Mucosa of rectum (tissue), 2 donors: ENCODE data around the gene RETREG3.
"Not testable (repeated sequence)": the region's sequence is repeated elsewhere in the genome, so short reads cannot be mapped to it uniquely, and the experiment has no call there.

Experiments used
- H3K27ac ChIP-seq, 2 donors: one replicate each; pipeline ENCODE4 v1.7.0; 2013; ENCODE audit warnings: inconsistent platforms in 2 of 2, low read depth in 2 of 2, low read length in 2 of 2
- H3K27me3 ChIP-seq, 2 donors: one replicate each; pipeline ENCODE4 v1.7.0; 2013; ENCODE audit warnings: low read length in 2 of 2; ENCODE audit not compliant: control insufficient read depth in 2 of 2, insufficient read depth in 2 of 2
- H3K36me3 ChIP-seq, 2 donors: one replicate each; pipeline ENCODE4 v1.7.0; 2013; ENCODE audit warnings: low read length in 2 of 2; ENCODE audit not compliant: control insufficient read depth in 2 of 2, insufficient read depth in 2 of 2
- H3K4me1 ChIP-seq, 2 donors: one replicate each; pipeline ENCODE4 v1.7.0; 2013; ENCODE audit warnings: low read length in 2 of 2, mild to moderate bottlenecking in 1 of 2; ENCODE audit not compliant: control insufficient read depth in 2 of 2, insufficient read depth in 2 of 2
- H3K4me3 ChIP-seq, 2 donors: one replicate each; pipeline ENCODE4 v1.7.0; 2013; ENCODE audit warnings: low read length in 2 of 2
- H3K9ac ChIP-seq, 2 donors: one replicate each; pipeline ENCODE4 v1.7.0; 2013; ENCODE audit warnings: low read length in 2 of 2, low read depth in 1 of 2, mild to moderate bottlenecking in 1 of 2
- H3K9me3 ChIP-seq, 2 donors: one replicate each; pipeline ENCODE4 v1.7.0; 2013; ENCODE audit warnings: low read length in 2 of 2; ENCODE audit not compliant: control insufficient read depth in 2 of 2
- donor health status: healthy.
- donor health status: Normal muscosa, but diverticular disease.

The RETREG3 gene

GRCh38 chr17:42612013-42612412 lies 2.8 kb upstream of the RETREG3 start:
- no peak overlapping the region for H3K4me3 ChIP-seq
- no peaks in the 10 kb centered on the region for H3K9me3 ChIP-seq
- H3K36me3 ChIP-seq, result peaks cover 13 to 29% of the 10 kb centered on the region in 2 donors

GRCh38 chr17:42609814-42610801 lies 934 bp upstream of the RETREG3 start:
- peaks cover 10 to 28% of the 10 kb centered on the region in 2 donors for H3K36me3 ChIP-seq
- H3K27me3 ChIP-seq, H3K9me3 ChIP-seq: not testable (repeated sequence)
- peak overlapping the region; percentile 68 to 77 for H3K9ac ChIP-seq
- H3K4me1 ChIP-seq, result peaks cover 11 to 13% of the 10 kb centered on the region in 2 donors
- H3K27ac ChIP-seq, result peak overlapping the region; percentile 73 to 79
- H3K4me3 ChIP-seq, result peak overlapping the region; percentile 94 to 100

More at GRCh38 chr17:42612013-42612412, 2.8 kb upstream of the RETREG3 start:
- no peak overlapping the region for H3K27ac ChIP-seq
- peaks cover 10 to 11% of the 10 kb centered on the region in 2 donors for H3K4me1 ChIP-seq
- no peaks in the 10 kb centered on the region for H3K27me3 ChIP-seq
- H3K9ac ChIP-seq, result no peak overlapping the region

DNA sequence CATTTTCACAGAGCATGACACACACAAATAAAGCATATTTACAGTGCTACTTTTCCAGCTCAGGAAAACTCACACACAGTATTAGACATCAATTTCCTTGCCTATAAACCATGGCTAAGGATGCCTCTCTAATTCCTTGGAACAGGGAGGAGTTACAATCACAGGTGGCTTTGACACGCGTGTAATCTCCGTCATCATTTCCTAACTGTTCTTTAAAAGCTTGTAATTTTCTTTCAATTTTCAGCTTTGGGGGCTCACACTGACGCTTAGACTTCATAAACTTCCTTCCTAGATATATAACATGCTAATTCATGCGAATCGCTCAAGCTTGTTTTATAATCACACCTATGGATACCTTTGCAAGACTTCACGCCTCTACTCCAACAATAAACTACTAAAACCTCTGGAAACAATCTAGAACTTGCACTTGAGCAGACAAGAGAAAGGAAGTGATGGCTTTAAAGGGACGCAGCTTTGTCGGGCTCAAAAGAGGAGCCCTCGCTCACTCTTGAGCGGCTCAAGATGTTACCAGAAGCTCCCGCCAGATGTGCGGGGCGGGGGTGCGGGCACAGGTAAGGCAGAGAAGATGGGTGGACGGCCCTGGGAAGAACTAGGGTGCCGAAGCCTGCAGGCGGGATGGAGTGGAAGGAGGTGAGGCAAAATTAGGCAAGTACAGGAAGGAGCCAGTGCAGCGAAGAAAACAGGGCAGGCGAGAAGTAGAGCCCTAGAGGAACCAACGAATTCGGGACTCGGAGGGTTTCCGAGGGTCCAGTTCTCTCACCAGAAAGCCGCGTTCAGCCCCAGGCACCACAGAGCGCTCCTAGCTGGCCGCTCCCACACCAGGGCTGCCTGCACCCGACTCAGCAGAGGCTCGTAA lies 631 bp downstream of the RETREG3 start:
- peak overlapping the region; percentile 86 to 95 for H3K27ac ChIP-seq
- H3K9me3 ChIP-seq, result no peaks in the 10 kb centered on the region
- H3K4me3 ChIP-seq, result peak overlapping the region; percentile 98 to 100
- H3K36me3 ChIP-seq, result peaks cover 3 to 18% of the 10 kb centered on the region in 2 donors
- H3K27me3 ChIP-seq, result no peaks in the 10 kb centered on the region
- peak overlapping the region; percentile 95 to 98 for H3K9ac ChIP-seq
- H3K4me1 ChIP-seq, result peaks cover 11 to 13% of the 10 kb centered on the region in 2 donors

- Histone ChIP-seq H3K27ac (no peak overlapping the region), H3K9ac (peak overlapping the region; percentile 95 to 98), H3K27me3 (no peaks in the 10 kb centered on the region), H3K9me3 (no peaks in the 10 kb centered on the region), H3K4me1 (peaks cover 11 to 13% of the 10 kb centered on the region in 2 donors), H3K36me3 (peaks cover 0 to 10% of the 10 kb centered on the region in 2 donors), H3K4me3 (peak overlapping the region; percentile 98 to 100)
Measured at GRCh38 chr17:42607769-42608168, 1.4 kb downstream of the RETREG3 start.

DNA sequence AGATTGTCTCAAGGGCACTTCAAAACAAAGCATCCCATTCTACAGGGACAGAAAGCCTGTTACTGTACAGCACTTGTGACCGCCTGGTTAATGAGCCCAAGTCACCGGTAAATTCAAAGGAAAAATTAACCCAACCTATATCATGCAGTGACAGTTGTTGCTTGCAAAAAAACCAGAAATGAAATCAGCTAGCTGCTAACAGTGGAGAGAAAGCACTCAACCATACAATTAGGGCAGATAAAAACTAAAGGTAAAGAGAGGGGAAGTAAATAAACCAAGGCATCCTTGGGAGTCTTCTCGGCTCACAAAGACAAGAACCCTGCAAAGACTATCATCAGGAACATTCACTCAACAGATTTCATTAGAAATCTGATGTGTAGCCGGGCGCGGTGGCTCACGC lies 5.9 kb downstream of the RETREG3 start:
- no peak overlapping the region for H3K4me3 ChIP-seq
- H3K27me3 ChIP-seq, result no peaks in the 10 kb centered on the region
- peaks cover 0 to 2% of the 10 kb centered on the region in 2 donors for H3K36me3 ChIP-seq
- no peak overlapping the region for H3K27ac ChIP-seq
- no peaks in the 10 kb centered on the region for H3K9me3 ChIP-seq
- H3K4me1 ChIP-seq, result peaks cover 10 to 15% of the 10 kb centered on the region in 2 donors
- H3K9ac ChIP-seq, result no peak overlapping the region

- peaks cover 0 to 4% of the 10 kb centered on the region in 2 donors for H3K4me1 ChIP-seq
- H3K36me3 ChIP-seq, result peaks cover 0 to 7% of the 10 kb centered on the region in 2 donors
- no peaks in the 10 kb centered on the region for H3K27me3 ChIP-seq
- H3K4me3 ChIP-seq, result no peak overlapping the region
- H3K9ac ChIP-seq, result no peak overlapping the region
- H3K27ac ChIP-seq, result no peak overlapping the region
- no peaks in the 10 kb centered on the region for H3K9me3 ChIP-seq
Measured at GRCh38 chr17:42598905-42599304, 10.3 kb downstream of the RETREG3 start.

DNA sequence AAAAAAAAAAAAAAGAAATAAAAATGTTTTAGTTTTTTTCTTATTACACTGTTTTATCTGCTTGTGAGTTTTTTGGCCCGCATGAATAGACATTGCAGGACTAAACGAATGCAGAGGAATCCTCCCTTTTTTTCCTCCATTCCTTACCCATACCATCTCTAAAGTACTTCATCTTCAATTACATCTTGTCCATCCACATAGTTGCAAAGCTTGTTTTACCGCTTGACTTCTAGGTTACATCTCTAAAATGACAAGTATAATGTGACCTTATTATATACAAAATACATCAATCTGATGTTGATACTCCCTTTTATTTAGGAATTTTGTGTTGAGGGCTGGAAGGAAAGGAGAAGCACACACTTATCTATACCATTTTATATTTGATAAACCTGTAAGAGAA lies 12.8 kb downstream of the RETREG3 start:
- peaks cover 2 to 14% of the 10 kb centered on the region in 2 donors for H3K36me3 ChIP-seq
- H3K4me3 ChIP-seq, result no peak overlapping the region
- no peaks in the 10 kb centered on the region for H3K27me3 ChIP-seq
- no peaks in the 10 kb centered on the region for H3K9me3 ChIP-seq
- peaks cover 0 to 4% of the 10 kb centered on the region in 2 donors for H3K4me1 ChIP-seq
- no peak overlapping the region for H3K9ac ChIP-seq
- no peak overlapping the region for H3K27ac ChIP-seq

- Histone ChIP-seq H3K9ac (no peak overlapping the region), H3K4me3 (no peak overlapping the region), H3K9me3 (no peaks in the 10 kb centered on the region), H3K27me3 (no peaks in the 10 kb centered on the region), H3K4me1 (no peaks in the 10 kb centered on the region), H3K27ac (no peak overlapping the region), H3K36me3 (peaks cover 26 to 54% of the 10 kb centered on the region in 2 donors)
Measured at GRCh38 chr17:42591411-42591810, 17.8 kb downstream of the RETREG3 start.

DNA sequence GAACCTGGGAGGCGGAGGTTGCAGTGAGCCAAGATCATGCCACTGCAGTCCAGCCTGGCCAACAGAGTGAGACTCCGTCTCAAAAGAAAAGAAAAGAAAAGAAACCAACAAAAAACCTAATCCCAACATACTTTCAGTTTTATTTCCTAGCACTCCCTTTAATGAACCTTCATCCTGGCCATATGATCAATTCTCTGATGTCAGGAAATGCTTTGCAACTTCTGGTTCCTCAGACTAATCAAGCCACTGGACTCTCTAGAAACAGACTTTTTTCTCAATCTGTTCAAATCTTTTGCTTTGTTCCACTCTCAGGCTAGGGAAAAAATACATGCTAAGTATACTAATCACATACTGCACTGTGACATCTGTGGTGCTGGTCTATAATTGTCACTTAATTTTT lies 18.3 kb downstream of the RETREG3 start:
- Histone ChIP-seq H3K4me1 (no peaks in the 10 kb centered on the region), H3K4me3 (no peak overlapping the region), H3K27ac (no peak overlapping the region), H3K36me3 (peaks cover 31 to 59% of the 10 kb centered on the region in 2 donors), H3K9ac (no peak overlapping the region), H3K27me3 (no peaks in the 10 kb centered on the region), H3K9me3 (no peaks in the 10 kb centered on the region)
